Measurements from ENCODE around the gene MYL4. TPM values are rescaled to one million over a fixed set of nuclear protein-coding genes. Genes with fewer than 3 reads are reported as not detected.
"Not testable (repeated sequence)": the region's sequence is repeated elsewhere in the genome, so short reads cannot be mapped to it uniquely, and the experiment has no call there.

The MYL4 gene
- total RNA-seq, 1 donor from 2014 or later = 2.2 TPM

DNA sequence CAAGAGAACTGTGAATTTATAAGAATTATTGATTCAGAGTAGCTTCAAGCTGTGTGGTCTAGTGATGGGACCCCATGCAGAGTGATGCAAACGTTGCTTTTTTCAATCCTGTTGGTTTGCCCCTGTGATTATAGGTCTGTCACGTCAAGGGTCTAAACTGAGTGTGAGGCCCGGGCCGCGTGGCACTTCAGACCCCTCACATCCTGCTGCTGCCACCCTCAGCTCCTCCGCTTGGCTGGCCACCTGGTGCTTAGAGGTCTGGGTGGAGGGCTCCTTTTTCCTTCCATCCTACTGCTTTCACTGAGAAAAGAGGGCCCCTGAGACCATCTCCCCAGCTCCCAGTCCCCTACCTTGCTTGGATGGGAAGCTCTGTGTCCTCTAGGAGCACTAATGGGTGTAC is 12.0 kb downstream of the MYL4 start:
- H3K36me3 Mint-ChIP-seq (ENCODE audit: low read depth, unreplicated experiment) = peaks cover 6% of the 10 kb centered on the region

DNA sequence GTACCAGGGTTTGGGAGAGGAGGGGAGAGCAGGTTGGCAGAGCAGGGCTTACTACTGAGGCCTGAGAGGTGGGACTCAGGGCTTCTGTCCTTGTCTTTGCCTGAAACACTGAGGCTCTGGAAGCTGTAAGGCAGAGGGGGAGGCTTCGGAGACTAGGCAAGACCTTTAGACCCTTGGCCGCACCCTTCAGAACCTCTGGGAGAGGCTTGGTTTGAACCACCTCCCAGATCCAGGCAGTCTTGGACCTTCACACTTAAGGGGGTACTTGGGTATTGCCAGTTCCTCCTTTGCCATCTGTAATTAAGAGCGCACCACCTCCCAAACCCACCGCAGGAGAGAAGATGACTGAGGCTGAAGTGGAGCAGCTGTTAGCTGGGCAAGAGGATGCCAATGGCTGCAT is 12.9 kb downstream of the MYL4 start:
- TF ChIP-seq CTCF (IDR thresholded peaks at IDR 0.05; ENCODE audit: unreplicated experiment) = no peak
- H3K4me1 Mint-ChIP-seq (ENCODE audit: unreplicated experiment) = peaks cover 3% of the 10 kb centered on the region
- H3K36me3 Mint-ChIP-seq (ENCODE audit: low read depth, unreplicated experiment) = peaks cover 6% of the 10 kb centered on the region
- H3K27ac Mint-ChIP-seq (ENCODE audit: unreplicated experiment) = no peak overlapping the region
- H3K9me3 Mint-ChIP-seq (ENCODE audit: unreplicated experiment) = peaks cover 12% of the 10 kb centered on the region
- H3K27me3 Mint-ChIP-seq (ENCODE audit: unreplicated experiment) = peaks cover 8% of the 10 kb centered on the region
- DNase-seq (ENCODE audit: low spot score) = no peak
- no peak overlapping the region for H3K4me3 Mint-ChIP-seq (ENCODE audit: unreplicated experiment)

More for the DNA sequence above, 12.0 kb downstream of the MYL4 start:
- Mint-ChIP-seq H3K27me3 (ENCODE audit: unreplicated experiment) (peaks cover 8% of the 10 kb centered on the region), H3K27ac (ENCODE audit: unreplicated experiment) (no peak overlapping the region), H3K9me3 (ENCODE audit: unreplicated experiment) (peaks cover 12% of the 10 kb centered on the region), H3K4me3 (ENCODE audit: unreplicated experiment) (peak overlapping the region; percentile 25), H3K4me1 (ENCODE audit: unreplicated experiment) (peaks cover 3% of the 10 kb centered on the region)
- no peak for DNase-seq (ENCODE audit: low spot score)
- no peak for TF ChIP-seq CTCF (IDR thresholded peaks at IDR 0.05; ENCODE audit: unreplicated experiment)

- no peak for TF ChIP-seq CTCF (IDR thresholded peaks at IDR 0.05; ENCODE audit: unreplicated experiment)
- H3K27ac Mint-ChIP-seq (ENCODE audit: unreplicated experiment) = no peak overlapping the region
- peaks cover 3% of the 10 kb centered on the region for H3K4me1 Mint-ChIP-seq (ENCODE audit: unreplicated experiment)
- peaks cover 8% of the 10 kb centered on the region for H3K27me3 Mint-ChIP-seq (ENCODE audit: unreplicated experiment)
- H3K9me3 Mint-ChIP-seq (ENCODE audit: unreplicated experiment) = peaks cover 12% of the 10 kb centered on the region
- no peak for DNase-seq (ENCODE audit: low spot score)
- H3K4me3 Mint-ChIP-seq (ENCODE audit: unreplicated experiment) = no peak overlapping the region
- H3K36me3 Mint-ChIP-seq (ENCODE audit: low read depth, unreplicated experiment) = peaks cover 6% of the 10 kb centered on the region
Measured at GRCh38 chr17:47223007-47223406, 13.9 kb downstream of the MYL4 start.

- DNase-seq (ENCODE audit: low spot score) = no peak
- Mint-ChIP-seq H3K27me3 (ENCODE audit: unreplicated experiment) (peaks cover 8% of the 10 kb centered on the region), H3K36me3 (ENCODE audit: low read depth, unreplicated experiment) (peaks cover 6% of the 10 kb centered on the region), H3K4me3 (ENCODE audit: unreplicated experiment) (no peak overlapping the region), H3K27ac (ENCODE audit: unreplicated experiment) (no peak overlapping the region), H3K4me1 (ENCODE audit: unreplicated experiment) (peaks cover 3% of the 10 kb centered on the region), H3K9me3 (ENCODE audit: unreplicated experiment) (peaks cover 12% of the 10 kb centered on the region)
- no peak for TF ChIP-seq CTCF (IDR thresholded peaks at IDR 0.05; ENCODE audit: unreplicated experiment)
Measured at GRCh38 chr17:47223460-47223859, 14.3 kb downstream of the MYL4 start.

GRCh38 chr17:47224077-47224476 is 14.9 kb downstream of the MYL4 start:
- peaks cover 12% of the 10 kb centered on the region for H3K9me3 Mint-ChIP-seq (ENCODE audit: unreplicated experiment)
- H3K4me3 Mint-ChIP-seq (ENCODE audit: unreplicated experiment); H3K36me3 Mint-ChIP-seq (ENCODE audit: low read depth, unreplicated experiment); H3K4me1 Mint-ChIP-seq (ENCODE audit: unreplicated experiment); DNase-seq (ENCODE audit: low spot score); H3K27ac Mint-ChIP-seq (ENCODE audit: unreplicated experiment); H3K27me3 Mint-ChIP-seq (ENCODE audit: unreplicated experiment): not testable (repeated sequence)

DNA sequence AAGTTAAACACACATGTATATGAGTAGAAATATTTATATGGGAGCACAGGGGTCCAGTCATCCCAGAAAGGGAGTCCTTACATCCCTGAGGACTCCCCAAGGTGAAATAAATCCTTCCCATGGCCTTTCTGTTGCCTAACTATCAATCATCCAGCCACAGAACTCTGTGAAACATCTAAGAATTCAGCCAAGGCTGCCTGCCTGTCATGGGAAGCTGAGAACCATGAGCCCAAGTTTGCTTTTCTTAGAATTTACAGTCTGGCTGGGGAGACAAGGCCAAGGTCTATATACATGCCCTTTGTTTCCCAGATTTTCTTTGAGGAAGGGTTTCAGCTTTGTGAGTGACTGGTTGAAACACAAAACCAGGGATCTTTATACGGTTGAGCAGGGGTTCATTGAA is 15.8 kb downstream of the MYL4 start:
- peaks cover 10% of the 10 kb centered on the region for H3K27me3 Mint-ChIP-seq (ENCODE audit: unreplicated experiment)
- H3K27ac Mint-ChIP-seq (ENCODE audit: unreplicated experiment) = no peak overlapping the region
- DNase-seq (ENCODE audit: low spot score) = no peak
- no peak overlapping the region for H3K4me3 Mint-ChIP-seq (ENCODE audit: unreplicated experiment)
- peaks cover 4% of the 10 kb centered on the region for H3K4me1 Mint-ChIP-seq (ENCODE audit: unreplicated experiment)
- no peak for TF ChIP-seq CTCF (IDR thresholded peaks at IDR 0.05; ENCODE audit: unreplicated experiment)
- H3K9me3 Mint-ChIP-seq (ENCODE audit: unreplicated experiment) = peaks cover 12% of the 10 kb centered on the region
- peaks cover 6% of the 10 kb centered on the region for H3K36me3 Mint-ChIP-seq (ENCODE audit: low read depth, unreplicated experiment)
